Colonic mucosa (tissue), 4 donors: ENCODE results near the gene DKK2. TPM values are rescaled to one million over a fixed set of nuclear protein-coding genes. Genes with fewer than 3 reads are reported as not detected.

Experiments
- DNase-seq: peaks from one replicate; pipeline ENCODE4 v3.0.0-alpha.2; 2020
- H3K27ac ChIP-seq: fragments of 200-600 bp; one replicate; pipeline ENCODE4 v1.8.0; 2021
- H3K27me3 ChIP-seq: fragments of 200-600 bp; one replicate; pipeline ENCODE4 v1.8.0; 2021
- H3K36me3 ChIP-seq: fragments of 200-600 bp; one replicate; pipeline ENCODE4 v1.8.0; 2021
- H3K4me1 ChIP-seq: fragments of 200-600 bp; one replicate; pipeline ENCODE4 v1.8.0; 2021; ENCODE audit warnings: mild to moderate bottlenecking
- H3K4me3 ChIP-seq: fragments of 200-600 bp; one replicate; pipeline ENCODE4 v1.8.0; 2021
- H3K9ac ChIP-seq, 2 donors: one replicate each; pipeline ENCODE4 v1.7.0; 2013; ENCODE audit warnings: control low read depth in 2 of 2, low read depth in 2 of 2, low read length in 2 of 2
- H3K9me3 ChIP-seq: fragments of 200-600 bp; one replicate; pipeline ENCODE4 v1.8.0; 2021
- CTCF ChIP-seq: fragments of 200-600 bp; IDR thresholded peaks from one replicate; pipeline ENCODE4 v1.8.0; 2022; ENCODE audit warnings: antibody characterized with exemption, mild to moderate bottlenecking
- intact Hi-C: fragments of 100-400 bp; cut with DNase I; formaldehyde crosslinking; loops from one replicate; pipeline ENCODE4 v1.14.1; 2022
- total RNA-seq, 2 donors: library from RNA; stranded (reverse); fragmentation: NEBNext Ultra II Directional in 1 of 2; extraction: Animal tissue kit (Norgen Biotek cat#: 25700) in 1 of 2; gene quantifications; one replicate each; pipeline ENCODE4 v1.2.1, GENCODE V29; 2021
- donor health status: healthy.
- donor health status: DM: no; HTN: no; CAD: no.
- donor health status: DM: no; HTN: no; CAD: no.

DKK2 gene
- total RNA-seq, 2 donors from 2014 or later, result 0.56 TPM; not detected in 1

- Histone ChIP-seq H3K36me3 (no peaks in the 10 kb centered on the region), H3K4me3 (no peak overlapping the region), H3K4me1 (no peaks in the 10 kb centered on the region), H3K9me3 (no peaks in the 10 kb centered on the region), H3K27me3 (no peaks in the 10 kb centered on the region), H3K9ac (no peak overlapping the region), H3K27ac (no peak overlapping the region)
- intact Hi-C loops, result no loop called here
- DNase-seq, result no peak
- TF ChIP-seq CTCF, result no peak
Measured at GRCh38 chr4:106993827-106994226, 42.3 kb downstream of the DKK2 start.

- no peaks in the 10 kb centered on the region for H3K9me3 ChIP-seq
- H3K27me3 ChIP-seq, result no peaks in the 10 kb centered on the region
- no peaks in the 10 kb centered on the region for H3K36me3 ChIP-seq
- H3K4me3 ChIP-seq, result no peak overlapping the region
- no peak overlapping the region for H3K9ac ChIP-seq
- no peak for TF ChIP-seq CTCF
- no peaks in the 10 kb centered on the region for H3K4me1 ChIP-seq
- DNase-seq, result no peak
- H3K27ac ChIP-seq, result no peak overlapping the region
- intact Hi-C loops, result no loop called here
Measured at GRCh38 chr4:106987311-106987710, 48.8 kb downstream of the DKK2 start.

- H3K27ac ChIP-seq, result no peak overlapping the region
- DNase-seq, result no peak
- no peaks in the 10 kb centered on the region for H3K27me3 ChIP-seq
- H3K9ac ChIP-seq, result no peak overlapping the region
- no peak overlapping the region for H3K4me3 ChIP-seq
- H3K36me3 ChIP-seq, result no peaks in the 10 kb centered on the region
- intact Hi-C loops, result no loop called here
- TF ChIP-seq CTCF, result no peak
- no peaks in the 10 kb centered on the region for H3K9me3 ChIP-seq
- no peaks in the 10 kb centered on the region for H3K4me1 ChIP-seq
Measured at GRCh38 chr4:106986486-106986885, 49.6 kb downstream of the DKK2 start.

GRCh38 chr4:106985830-106986229, 50.3 kb downstream of the DKK2 start:
- TF ChIP-seq CTCF, result no peak

GRCh38 chr4:106982711-106983211, 53.4 kb downstream of the DKK2 start:
- TF ChIP-seq CTCF, result no peak
- H3K36me3 ChIP-seq, result no peaks in the 10 kb centered on the region
- no peak for DNase-seq
- intact Hi-C loops, result no loop called here
- H3K9ac ChIP-seq, result no peak overlapping the region
- no peak overlapping the region for H3K4me3 ChIP-seq
- no peak overlapping the region for H3K27ac ChIP-seq
- no peaks in the 10 kb centered on the region for H3K4me1 ChIP-seq
- no peaks in the 10 kb centered on the region for H3K9me3 ChIP-seq
- no peaks in the 10 kb centered on the region for H3K27me3 ChIP-seq

More at GRCh38 chr4:106985830-106986229, 50.3 kb downstream of the DKK2 start:
- no peaks in the 10 kb centered on the region for H3K36me3 ChIP-seq
- H3K4me1 ChIP-seq, result no peaks in the 10 kb centered on the region
- H3K4me3 ChIP-seq, result no peak overlapping the region
- H3K27ac ChIP-seq, result no peak overlapping the region
- no peaks in the 10 kb centered on the region for H3K27me3 ChIP-seq
- DNase-seq, result no peak
- no peak overlapping the region for H3K9ac ChIP-seq
- no peaks in the 10 kb centered on the region for H3K9me3 ChIP-seq
- intact Hi-C loops, result no loop called here
